HCT116 (cell line): ENCODE data around the gene GDF10.

ENCODE experiments used
- EZH2phosphoT487 ChIP-seq: fragments of 200-600 bp; IDR thresholded peaks from 2 replicates; pipeline ENCODE4 v1.6.1; 2018; ENCODE audit warnings: antibody characterized with exemption, borderline replicate concordance
- RAD21 ChIP-seq: IDR thresholded peaks from 2 replicates; pipeline ENCODE4 v1.6.1; 2012; ENCODE audit warnings: low read depth, mild to moderate bottlenecking
- SIN3A ChIP-seq: IDR thresholded peaks from 2 replicates; pipeline ENCODE4 v1.6.1; 2012; ENCODE audit warnings: low read depth
- YY1 ChIP-seq: IDR thresholded peaks from 2 replicates; pipeline ENCODE4 v1.6.1; 2011; ENCODE audit warnings: low read length, low read depth, moderate library complexity, mild to moderate bottlenecking; ENCODE audit not compliant: insufficient replicate concordance; ENCODE audit errors: extremely low read depth
- ZNF274 ChIP-seq: fragments of 200-500 bp; sonication (Bioruptor generic); IDR thresholded peaks from 2 replicates; pipeline ENCODE4 v1.6.1; 2014; ENCODE audit warnings: mild to moderate bottlenecking, low read depth, low read length, inconsistent platforms
- TF ChIP-seq, protein P1 (sequence below), 3 experiments: fragments of 200-600 bp in 1 of 3; sonication (generic) in 1 of 3; IDR thresholded peaks in 2 of 3; conservative IDR thresholded peaks in 1 of 3; 2 replicates each; pipeline ENCODE4 v1.5.1; 2012 to 2017; ENCODE audit warnings: low read depth in 2 of 3, low read length in 2 of 3, antibody characterized with exemption in 1 of 3, borderline replicate concordance in 1 of 3, control low read depth in 1 of 3, mild to moderate bottlenecking in 1 of 3, mixed read lengths in 1 of 3, mixed run types in 1 of 3, moderate library complexity in 1 of 3; ENCODE audit not compliant: insufficient read depth in 1 of 3
- TF ChIP-seq, protein P2 (sequence below): IDR thresholded peaks from 2 replicates; pipeline ENCODE4 v1.6.1; 2012
- TF ChIP-seq, protein P3 (sequence below): IDR thresholded peaks from 2 replicates; pipeline ENCODE4 v1.6.1; 2012; ENCODE audit warnings: low read depth

DNA sequence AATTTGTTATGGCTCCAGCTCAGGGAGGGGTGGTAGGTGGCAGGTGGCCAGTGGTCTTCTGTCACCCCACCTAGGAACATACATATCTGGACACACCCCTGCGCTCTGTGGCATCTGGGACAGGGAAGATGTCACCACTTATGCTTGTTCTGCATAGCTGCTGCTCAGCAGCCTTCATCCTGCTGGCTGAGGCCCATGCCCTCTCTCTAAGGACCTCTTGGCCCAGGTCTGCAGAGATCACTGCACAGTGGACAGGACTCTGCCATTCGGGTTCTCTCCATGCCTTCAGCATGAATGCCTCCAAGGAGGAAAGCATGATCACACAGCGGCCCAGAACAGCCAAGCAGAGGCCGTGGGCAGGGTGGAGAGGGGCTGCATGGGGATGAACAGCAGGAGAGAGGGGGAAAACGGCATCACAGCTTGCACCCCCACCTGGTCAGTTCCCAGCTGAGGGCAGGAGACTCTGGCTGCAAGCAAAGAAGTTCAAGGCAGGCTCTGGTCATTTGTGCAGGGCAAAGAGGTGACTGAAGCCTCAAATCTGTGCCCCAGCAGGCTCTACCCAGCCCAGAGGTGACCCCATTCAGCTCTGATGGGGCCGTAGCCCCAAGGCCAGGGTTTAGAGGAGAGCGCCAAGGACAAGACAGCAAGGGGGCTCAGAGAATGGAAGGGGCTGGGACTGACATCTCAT, 47.8 kb upstream of the GDF10 start:
- TF ChIP-seq, protein P1, sequence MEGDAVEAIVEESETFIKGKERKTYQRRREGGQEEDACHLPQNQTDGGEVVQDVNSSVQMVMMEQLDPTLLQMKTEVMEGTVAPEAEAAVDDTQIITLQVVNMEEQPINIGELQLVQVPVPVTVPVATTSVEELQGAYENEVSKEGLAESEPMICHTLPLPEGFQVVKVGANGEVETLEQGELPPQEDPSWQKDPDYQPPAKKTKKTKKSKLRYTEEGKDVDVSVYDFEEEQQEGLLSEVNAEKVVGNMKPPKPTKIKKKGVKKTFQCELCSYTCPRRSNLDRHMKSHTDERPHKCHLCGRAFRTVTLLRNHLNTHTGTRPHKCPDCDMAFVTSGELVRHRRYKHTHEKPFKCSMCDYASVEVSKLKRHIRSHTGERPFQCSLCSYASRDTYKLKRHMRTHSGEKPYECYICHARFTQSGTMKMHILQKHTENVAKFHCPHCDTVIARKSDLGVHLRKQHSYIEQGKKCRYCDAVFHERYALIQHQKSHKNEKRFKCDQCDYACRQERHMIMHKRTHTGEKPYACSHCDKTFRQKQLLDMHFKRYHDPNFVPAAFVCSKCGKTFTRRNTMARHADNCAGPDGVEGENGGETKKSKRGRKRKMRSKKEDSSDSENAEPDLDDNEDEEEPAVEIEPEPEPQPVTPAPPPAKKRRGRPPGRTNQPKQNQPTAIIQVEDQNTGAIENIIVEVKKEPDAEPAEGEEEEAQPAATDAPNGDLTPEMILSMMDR (IDR thresholded peaks at IDR 0.05 in 2 of 3, conservative IDR thresholded peaks at IDR 0.05 in 1 of 3; ENCODE audit: borderline replicate concordance in 1 of 3, insufficient read depth in 1 of 3, low read depth in 2 of 3, low read length in 2 of 3) = no peak
- TF ChIP-seq ZNF274 (no peak), RAD21 (no peak), EZH2phosphoT487 (no peak), SIN3A (no peak), YY1 (no peak)
- TF ChIP-seq, protein P2, sequence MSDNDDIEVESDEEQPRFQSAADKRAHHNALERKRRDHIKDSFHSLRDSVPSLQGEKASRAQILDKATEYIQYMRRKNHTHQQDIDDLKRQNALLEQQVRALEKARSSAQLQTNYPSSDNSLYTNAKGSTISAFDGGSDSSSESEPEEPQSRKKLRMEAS = no peak
- TF ChIP-seq, protein P3, sequence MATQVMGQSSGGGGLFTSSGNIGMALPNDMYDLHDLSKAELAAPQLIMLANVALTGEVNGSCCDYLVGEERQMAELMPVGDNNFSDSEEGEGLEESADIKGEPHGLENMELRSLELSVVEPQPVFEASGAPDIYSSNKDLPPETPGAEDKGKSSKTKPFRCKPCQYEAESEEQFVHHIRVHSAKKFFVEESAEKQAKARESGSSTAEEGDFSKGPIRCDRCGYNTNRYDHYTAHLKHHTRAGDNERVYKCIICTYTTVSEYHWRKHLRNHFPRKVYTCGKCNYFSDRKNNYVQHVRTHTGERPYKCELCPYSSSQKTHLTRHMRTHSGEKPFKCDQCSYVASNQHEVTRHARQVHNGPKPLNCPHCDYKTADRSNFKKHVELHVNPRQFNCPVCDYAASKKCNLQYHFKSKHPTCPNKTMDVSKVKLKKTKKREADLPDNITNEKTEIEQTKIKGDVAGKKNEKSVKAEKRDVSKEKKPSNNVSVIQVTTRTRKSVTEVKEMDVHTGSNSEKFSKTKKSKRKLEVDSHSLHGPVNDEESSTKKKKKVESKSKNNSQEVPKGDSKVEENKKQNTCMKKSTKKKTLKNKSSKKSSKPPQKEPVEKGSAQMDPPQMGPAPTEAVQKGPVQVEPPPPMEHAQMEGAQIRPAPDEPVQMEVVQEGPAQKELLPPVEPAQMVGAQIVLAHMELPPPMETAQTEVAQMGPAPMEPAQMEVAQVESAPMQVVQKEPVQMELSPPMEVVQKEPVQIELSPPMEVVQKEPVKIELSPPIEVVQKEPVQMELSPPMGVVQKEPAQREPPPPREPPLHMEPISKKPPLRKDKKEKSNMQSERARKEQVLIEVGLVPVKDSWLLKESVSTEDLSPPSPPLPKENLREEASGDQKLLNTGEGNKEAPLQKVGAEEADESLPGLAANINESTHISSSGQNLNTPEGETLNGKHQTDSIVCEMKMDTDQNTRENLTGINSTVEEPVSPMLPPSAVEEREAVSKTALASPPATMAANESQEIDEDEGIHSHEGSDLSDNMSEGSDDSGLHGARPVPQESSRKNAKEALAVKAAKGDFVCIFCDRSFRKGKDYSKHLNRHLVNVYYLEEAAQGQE = no peak
